Activated CD4-positive, alpha-beta T cell treated with anti-CD3 and anti-CD28 coated beads for 36 hours (primary cell): ENCODE results near the gene C5orf15. TPM values are rescaled to one million over a fixed set of nuclear protein-coding genes. Genes with fewer than 3 reads are reported as not detected.

Source experiments
- ATAC-seq: fragments of 200-7000 bp; cut with Tn5 transposase; one replicate; pipeline ENCODE4 v1.10.0; 2021; ENCODE audit warnings: mild to moderate bottlenecking, moderate library complexity
- CTCF ChIA-PET: fragments of 350-600 bp; sonication (Branson Sonifier 250); formaldehyde crosslinking; loops from one replicate; lab custom pipeline; 2021; ENCODE audit warnings: antibody characterized with exemption; lab: Charles Lee
- POLR2A ChIA-PET: fragments of 350-600 bp; sonication (Branson Sonifier 250); formaldehyde crosslinking; loops from one replicate; lab custom pipeline; 2021; ENCODE audit warnings: antibody characterized with exemption, inconsistent platforms; lab: Charles Lee
- DNase-seq: peaks from one replicate; pipeline ENCODE4 v3.0.0-alpha.2; 2020
- H3K27ac Mint-ChIP-seq: one replicate; pipeline ENCODE4 v1.8.0; 2021; ENCODE audit warnings: mixed read lengths
- H3K27me3 Mint-ChIP-seq: one replicate; pipeline ENCODE4 v1.8.0; 2021; ENCODE audit warnings: mixed read lengths
- H3K36me3 Mint-ChIP-seq: one replicate; pipeline ENCODE4 v1.8.0; 2021; ENCODE audit warnings: low read depth, mixed read lengths
- H3K4me1 Mint-ChIP-seq: one replicate; pipeline ENCODE4 v1.8.0; 2021; ENCODE audit warnings: mixed read lengths
- H3K4me3 Mint-ChIP-seq: one replicate; pipeline ENCODE4 v1.8.0; 2021; ENCODE audit warnings: mild to moderate bottlenecking, moderate library complexity, mixed read lengths
- H3K9me3 Mint-ChIP-seq: one replicate; pipeline ENCODE4 v1.8.0; 2021; ENCODE audit warnings: low read depth, mixed read lengths
- intact Hi-C, 2 experiments: fragments of 100-400 bp; cut with DNase I in 1 of 2; cut with micrococcal nuclease in 1 of 2; formaldehyde crosslinking; loops; one replicate each; pipeline versions ENCODE4 v1.14.2 to v1.15.1; 2022 to 2024; cut with DNase I, micrococcal nuclease
- total RNA-seq, 2 experiments: library from RNA; stranded (reverse); gene quantifications; one replicate each; pipeline ENCODE4 v1.2.3, GENCODE V29; 2021

Gene C5orf15
- total RNA-seq, 2 experiments from 2014 or later: 28.7 to 38.7 TPM

DNA sequence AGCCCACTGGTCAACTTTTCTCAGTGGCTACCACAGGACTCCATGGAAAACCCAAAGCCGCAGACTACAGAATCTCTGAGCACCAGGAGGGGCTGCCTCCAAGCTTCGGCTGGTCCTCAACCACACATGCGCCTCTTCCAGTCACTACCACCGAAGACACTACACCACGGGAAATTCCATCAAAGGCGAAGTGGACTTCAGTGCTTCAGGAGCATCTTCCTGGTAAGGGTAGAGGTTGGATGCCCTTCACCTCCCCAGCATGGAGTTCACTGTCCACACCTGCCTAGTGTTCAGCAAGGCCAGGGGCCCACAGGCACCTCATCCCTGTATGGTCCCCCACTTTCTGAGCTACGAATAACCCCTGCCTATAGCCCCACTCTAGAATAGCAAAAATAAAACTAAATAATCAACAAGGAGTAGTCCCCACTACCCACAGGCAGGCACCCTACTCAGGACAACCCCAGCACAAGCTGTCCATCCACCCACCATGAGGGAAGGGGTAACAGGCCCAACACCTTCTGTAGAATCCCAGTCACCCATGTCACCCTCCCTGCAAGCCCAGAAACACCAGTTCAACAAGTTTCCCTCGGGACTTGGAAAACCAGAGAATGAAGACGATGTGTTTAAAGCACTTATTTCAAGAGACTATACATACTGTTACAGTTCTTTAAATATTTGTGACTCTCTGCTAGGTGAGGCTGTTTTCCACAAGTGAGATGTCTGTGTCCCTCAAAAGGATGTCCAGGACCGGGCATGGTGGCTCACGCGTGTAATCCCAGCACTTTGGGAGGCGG, 33.7 kb upstream of the C5orf15 start:
- no peak for DNase-seq
- ChIA-PET CTCF (interaction anchor here (0.6 to 1.6 kb wide), 2 partner anchors 24 to 145 kb away, joined by 3 to 6 read pairs; no protein-coding TSS in a partner anchor), POLR2A (no interaction called here)
- Mint-ChIP-seq H3K4me1 (peaks cover 59% of the 10 kb centered on the region), H3K9me3 (no peaks in the 10 kb centered on the region), H3K27ac (peak overlapping the region; percentile 70), H3K36me3 (peaks cover 46% of the 10 kb centered on the region), H3K4me3 (peak overlapping the region; percentile 94), H3K27me3 (no peaks in the 10 kb centered on the region)
- no peak for ATAC-seq
- intact Hi-C loops: loop anchor here (5.0 to 10.0 kb wide), 2 partner anchors 523 to 525 kb away; partner anchors contain the start of gene JADE2 (in 2 of the 2)

DNA sequence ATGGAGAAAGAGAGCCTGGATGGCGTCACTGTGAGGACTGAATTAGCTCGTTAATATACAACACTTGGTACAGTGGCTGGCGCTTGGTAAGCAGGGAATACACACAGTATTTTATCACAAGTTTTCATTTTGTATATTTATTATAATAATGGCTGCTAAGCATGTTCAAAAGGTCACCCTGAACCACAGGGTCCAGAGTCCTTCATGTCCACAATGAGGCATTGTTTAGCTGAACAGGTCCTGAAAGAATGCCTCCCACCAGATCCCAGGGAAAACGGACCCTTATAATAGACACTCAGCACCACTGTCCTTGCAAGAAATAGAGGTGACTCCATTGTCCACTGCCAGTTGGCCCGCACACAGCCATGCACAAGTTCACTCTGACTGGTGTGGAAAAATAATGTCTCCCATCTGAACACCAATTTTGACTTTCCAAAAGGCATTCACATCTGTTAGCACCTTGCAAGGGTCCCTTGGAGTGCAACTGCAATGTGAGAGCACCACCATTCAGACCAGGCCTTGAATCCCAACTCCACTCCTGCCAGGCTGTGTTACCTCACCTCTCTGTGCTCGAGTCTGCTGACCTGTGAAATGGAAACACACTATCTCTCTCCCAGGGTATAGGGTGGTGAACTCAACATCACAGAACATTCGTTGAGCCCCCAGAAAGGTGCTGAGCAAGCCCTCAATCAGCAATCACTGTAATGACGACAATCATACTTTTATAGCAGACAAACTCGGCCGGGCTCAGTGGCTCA, 32.5 kb upstream of the C5orf15 start:
- DNase-seq (no peak), ATAC-seq (no peak)
- ChIA-PET POLR2A (no interaction called here), CTCF (interaction anchor here (0.6 to 3.0 kb wide), 5 partner anchors 20 to 1254 kb away, joined by 3 to 21 read pairs (median 3); no protein-coding TSS in a partner anchor)
- Mint-ChIP-seq H3K9me3 (no peaks in the 10 kb centered on the region), H3K4me3 (no peak overlapping the region), H3K36me3 (peaks cover 46% of the 10 kb centered on the region), H3K4me1 (peaks cover 61% of the 10 kb centered on the region), H3K27ac (peak overlapping the region; percentile 19), H3K27me3 (no peaks in the 10 kb centered on the region)
- intact Hi-C loops: loop anchor here (5.0 to 10.0 kb wide), 2 partner anchors 524 to 526 kb away; partner anchors contain the start of gene JADE2 (in 2 of the 2)

DNA sequence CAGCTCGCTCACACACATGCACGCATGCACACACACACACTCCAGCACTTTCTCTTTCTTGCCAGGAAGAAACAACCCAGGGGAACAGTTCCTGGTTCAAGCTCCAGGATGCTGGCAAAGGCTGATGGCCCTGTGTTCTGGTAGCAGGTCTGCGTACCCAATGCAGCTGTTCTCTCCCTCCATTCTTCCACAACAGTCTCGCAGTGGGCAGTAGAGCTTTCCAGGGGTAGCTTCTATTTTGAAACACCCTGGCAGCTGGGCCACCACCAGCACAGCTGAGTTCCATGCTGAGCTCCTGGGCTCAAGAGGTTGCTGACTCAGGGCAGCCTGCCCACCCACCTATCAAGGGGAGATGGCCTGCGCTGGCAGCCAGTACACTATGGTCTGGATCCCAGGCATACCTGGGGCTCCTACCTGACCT, 31.7 kb upstream of the C5orf15 start:
- H3K27me3 Mint-ChIP-seq: no peaks in the 10 kb centered on the region
- intact Hi-C loops: loop anchor here (5.0 to 10.0 kb wide), 2 partner anchors 525 to 527 kb away; partner anchors contain the start of gene JADE2 (in 2 of the 2)
- peaks cover 42% of the 10 kb centered on the region for H3K36me3 Mint-ChIP-seq
- no peak overlapping the region for H3K4me3 Mint-ChIP-seq
- no peaks in the 10 kb centered on the region for H3K9me3 Mint-ChIP-seq
- peak overlapping the region; percentile 25 for H3K27ac Mint-ChIP-seq
- ChIA-PET CTCF (interaction anchor here (0.6 to 3.0 kb wide), 7 partner anchors 20 to 1254 kb away, joined by 3 to 21 read pairs (median 4); no protein-coding TSS in a partner anchor), POLR2A (no interaction called here)
- ATAC-seq: no peak
- DNase-seq: no peak
- H3K4me1 Mint-ChIP-seq: peaks cover 63% of the 10 kb centered on the region

DNA sequence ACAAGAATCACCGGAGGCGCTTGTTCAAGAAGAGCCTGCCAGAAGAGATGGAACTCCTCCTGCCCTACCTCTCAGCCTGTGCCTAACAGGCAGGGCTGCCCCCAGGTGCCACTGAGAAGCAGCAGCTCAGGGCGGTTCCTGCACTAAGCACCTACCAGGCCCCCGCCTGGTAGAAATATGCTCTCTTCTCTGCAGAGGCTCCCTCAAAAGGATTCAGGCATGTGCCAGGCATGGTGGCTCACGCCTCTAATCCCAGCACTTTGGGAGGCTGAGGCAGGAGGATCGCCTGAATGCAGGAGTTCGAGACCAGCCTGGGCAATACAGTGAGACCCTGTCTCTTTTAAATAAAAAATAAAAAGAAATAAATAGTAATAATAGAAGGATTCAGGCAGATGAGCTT, 30.4 kb upstream of the C5orf15 start:
- ChIA-PET POLR2A (interaction anchor here (0.6 to 0.8 kb wide), 2 partner anchors 76 to 154 kb away, joined by 3 read pairs; no protein-coding TSS in a partner anchor), CTCF (interaction anchor here (1.0 to 3.0 kb wide), 4 partner anchors 18 to 41 kb away, joined by 3 to 21 read pairs (median 6); no protein-coding TSS in a partner anchor)
- intact Hi-C loops: no loop called here
- no peaks in the 10 kb centered on the region for H3K9me3 Mint-ChIP-seq
- no peaks in the 10 kb centered on the region for H3K27me3 Mint-ChIP-seq
- peaks cover 42% of the 10 kb centered on the region for H3K36me3 Mint-ChIP-seq
- H3K4me3 Mint-ChIP-seq: no peak overlapping the region
- peak overlapping the region; percentile 44 for H3K27ac Mint-ChIP-seq
- peaks cover 74% of the 10 kb centered on the region for H3K4me1 Mint-ChIP-seq
- DNase-seq: no peak
- ATAC-seq: no peak

DNA sequence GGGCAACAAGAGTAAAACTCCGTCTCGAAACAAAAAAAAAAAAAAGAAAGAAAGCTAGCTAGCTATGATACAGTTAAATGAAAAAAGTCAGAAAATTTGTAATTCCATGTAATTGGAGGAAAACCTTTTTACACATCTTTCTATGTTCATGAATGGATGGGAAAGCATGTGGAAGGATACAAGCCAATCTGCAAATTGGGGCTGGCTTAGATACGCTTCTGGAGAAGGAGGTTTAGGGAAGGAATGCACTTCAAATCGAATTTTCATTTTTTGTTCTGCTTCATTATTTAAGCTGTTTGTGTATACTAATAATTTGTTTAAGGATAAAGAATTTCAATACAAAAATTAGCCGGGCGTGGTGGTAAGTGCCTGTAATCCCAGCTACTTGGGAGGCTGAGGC, 29.6 kb upstream of the C5orf15 start:
- CTCF ChIA-PET: interaction anchor here (0.6 to 3.0 kb wide), 5 partner anchors 11 to 1056 kb away, joined by 3 to 21 read pairs (median 5); no protein-coding TSS in a partner anchor
- intact Hi-C loops: no loop called here
- Mint-ChIP-seq H3K27ac (no peak overlapping the region), H3K36me3 (peaks cover 34% of the 10 kb centered on the region), H3K9me3 (no peaks in the 10 kb centered on the region), H3K4me3 (no peak overlapping the region), H3K27me3 (no peaks in the 10 kb centered on the region), H3K4me1 (peaks cover 76% of the 10 kb centered on the region)
- POLR2A ChIA-PET: interaction anchor here (0.6 to 0.8 kb wide), 2 partner anchors 154 to 155 kb away, joined by 3 to 4 read pairs; no protein-coding TSS in a partner anchor
- ATAC-seq (no peak), DNase-seq (no peak)

DNA sequence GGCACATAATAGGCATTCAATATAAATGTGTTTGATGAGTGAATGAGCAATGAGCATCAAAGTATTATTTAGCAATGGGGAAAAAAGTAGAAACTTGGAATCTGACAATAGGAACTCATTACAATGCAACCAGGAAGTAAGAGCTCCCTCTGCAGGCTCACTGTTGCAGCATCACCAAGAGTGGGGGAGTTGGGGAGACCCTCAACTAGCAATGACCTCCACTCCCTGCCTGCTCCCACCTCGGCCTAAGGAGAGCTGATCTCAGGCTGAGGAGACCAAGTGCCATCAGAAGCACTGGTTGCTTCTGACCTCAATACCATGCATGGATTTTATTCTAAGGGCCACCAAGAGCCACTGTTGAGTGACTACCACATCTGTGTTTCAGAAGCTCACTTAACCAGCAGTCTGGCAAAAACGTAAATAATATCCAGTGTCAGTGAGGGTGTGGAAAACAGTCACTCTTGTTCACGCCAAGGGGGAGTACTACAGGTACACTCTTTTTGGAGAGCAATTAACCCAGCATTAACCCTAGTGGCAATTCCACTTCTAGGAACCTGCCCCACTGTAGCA, 28.3 kb upstream of the C5orf15 start:
- ATAC-seq: no peak
- intact Hi-C loops: no loop called here
- DNase-seq: peak; percentile 29

DNA sequence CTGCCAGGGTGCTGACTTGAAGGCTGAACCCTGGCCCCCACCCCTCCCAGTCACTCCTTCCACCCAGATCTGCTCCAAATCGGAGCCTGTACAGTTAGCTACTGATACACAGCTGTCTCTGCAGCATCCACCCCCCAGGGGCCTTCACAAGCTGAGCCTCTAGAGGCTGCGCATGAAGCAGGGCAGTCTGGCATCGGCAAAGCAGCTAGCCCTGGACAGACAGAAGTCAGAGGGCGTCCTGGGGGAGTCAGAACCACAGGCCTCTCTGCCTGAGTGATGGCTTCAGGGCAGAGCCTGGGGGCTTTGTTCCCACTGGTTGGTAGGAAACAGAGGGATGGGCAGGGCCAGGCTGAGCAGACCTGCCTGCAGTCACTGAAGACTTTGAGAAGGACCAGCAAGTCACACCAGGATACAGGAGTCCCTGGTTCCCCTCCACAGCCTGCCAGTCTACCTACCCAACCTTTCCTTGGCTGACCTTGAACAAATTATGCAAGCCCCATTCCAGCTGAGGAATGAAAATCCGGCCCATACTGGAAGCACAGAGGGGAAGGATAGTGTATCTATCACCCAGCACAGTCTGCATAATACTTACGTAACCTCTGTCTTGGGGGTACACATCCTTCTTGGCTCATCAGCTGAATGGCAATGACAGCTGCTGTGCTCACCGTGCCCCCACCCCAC, 27.6 kb upstream of the C5orf15 start:
- POLR2A ChIA-PET: no interaction called here
- Mint-ChIP-seq H3K4me3 (no peak overlapping the region), H3K27ac (no peak overlapping the region), H3K9me3 (no peaks in the 10 kb centered on the region), H3K36me3 (peaks cover 21% of the 10 kb centered on the region), H3K27me3 (no peaks in the 10 kb centered on the region), H3K4me1 (peaks cover 57% of the 10 kb centered on the region)
- ATAC-seq (no peak), DNase-seq (no peak)
- intact Hi-C loops: no loop called here
- CTCF ChIA-PET: interaction anchor here (0.6 to 2.6 kb wide), 9 partner anchors 9 to 307 kb away, joined by 3 to 11 read pairs (median 4); partner anchors contain the start of gene VDAC1

More for the DNA sequence above, 28.3 kb upstream of the C5orf15 start:
- ChIA-PET CTCF (interaction anchor here (0.6 to 2.6 kb wide), 11 partner anchors 8 to 581 kb away, joined by 3 to 11 read pairs (median 4); partner anchors contain the start of gene VDAC1), POLR2A (no interaction called here)
- no peaks in the 10 kb centered on the region for H3K9me3 Mint-ChIP-seq
- H3K27ac Mint-ChIP-seq: no peak overlapping the region
- peaks cover 21% of the 10 kb centered on the region for H3K36me3 Mint-ChIP-seq
- H3K4me3 Mint-ChIP-seq: no peak overlapping the region
- H3K4me1 Mint-ChIP-seq: peaks cover 63% of the 10 kb centered on the region
- H3K27me3 Mint-ChIP-seq: no peaks in the 10 kb centered on the region

DNA sequence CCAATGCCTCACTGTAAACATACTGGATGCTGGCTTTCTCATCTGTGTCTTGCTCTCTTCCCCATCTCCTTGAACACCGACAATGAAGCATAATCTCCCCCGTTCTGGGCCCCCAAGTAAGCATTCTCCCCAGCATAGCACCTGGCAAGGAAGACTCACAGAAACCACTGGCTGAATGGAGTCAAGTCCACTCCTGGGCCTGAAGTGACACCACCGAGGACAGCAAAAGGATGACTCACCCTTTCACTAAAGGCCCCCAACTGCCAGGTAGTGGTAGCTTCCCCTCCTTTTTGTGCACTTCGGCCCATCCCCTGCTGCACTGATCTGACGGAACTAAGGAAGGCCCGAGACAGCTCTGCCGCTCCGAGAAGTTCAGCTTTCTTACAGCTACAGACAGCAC, 26.9 kb upstream of the C5orf15 start:
- Mint-ChIP-seq H3K27ac (peak overlapping the region; percentile 24), H3K27me3 (no peaks in the 10 kb centered on the region), H3K9me3 (no peaks in the 10 kb centered on the region), H3K4me3 (no peak overlapping the region), H3K4me1 (peaks cover 51% of the 10 kb centered on the region), H3K36me3 (peaks cover 23% of the 10 kb centered on the region)
- ATAC-seq (no peak), DNase-seq (no peak)
- ChIA-PET CTCF (interaction anchor here (2.0 to 2.3 kb wide), 2 partner anchors 32 to 44 kb away, joined by 6 read pairs; no protein-coding TSS in a partner anchor), POLR2A (no interaction called here)
- intact Hi-C loops: no loop called here

DNA sequence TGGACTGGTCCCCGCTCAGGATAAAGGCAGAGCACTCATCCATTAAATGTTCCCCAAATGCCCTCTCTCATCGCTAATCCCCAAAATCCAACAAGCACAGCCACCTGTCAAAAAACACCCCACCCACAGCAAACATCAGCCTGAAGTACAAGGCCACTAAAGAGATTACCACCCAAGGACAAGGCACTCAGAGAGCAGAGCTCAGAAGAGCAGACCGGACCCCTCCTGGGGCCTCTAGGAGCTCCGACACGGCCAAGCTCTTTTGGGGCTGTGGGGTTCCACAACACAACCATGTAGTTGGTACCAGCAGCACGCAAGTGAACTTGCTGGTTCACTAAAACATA, 26.5 kb upstream of the C5orf15 start:
- ChIA-PET POLR2A (no interaction called here), CTCF (interaction anchor here (2.0 to 2.3 kb wide), 2 partner anchors 32 to 45 kb away, joined by 6 read pairs; no protein-coding TSS in a partner anchor)
- intact Hi-C loops: no loop called here
- ATAC-seq: no peak
- Mint-ChIP-seq H3K27ac (peak overlapping the region; percentile 32), H3K4me3 (no peak overlapping the region), H3K36me3 (peaks cover 24% of the 10 kb centered on the region), H3K4me1 (peaks cover 47% of the 10 kb centered on the region), H3K9me3 (no peaks in the 10 kb centered on the region), H3K27me3 (no peaks in the 10 kb centered on the region)
- no peak for DNase-seq

DNA sequence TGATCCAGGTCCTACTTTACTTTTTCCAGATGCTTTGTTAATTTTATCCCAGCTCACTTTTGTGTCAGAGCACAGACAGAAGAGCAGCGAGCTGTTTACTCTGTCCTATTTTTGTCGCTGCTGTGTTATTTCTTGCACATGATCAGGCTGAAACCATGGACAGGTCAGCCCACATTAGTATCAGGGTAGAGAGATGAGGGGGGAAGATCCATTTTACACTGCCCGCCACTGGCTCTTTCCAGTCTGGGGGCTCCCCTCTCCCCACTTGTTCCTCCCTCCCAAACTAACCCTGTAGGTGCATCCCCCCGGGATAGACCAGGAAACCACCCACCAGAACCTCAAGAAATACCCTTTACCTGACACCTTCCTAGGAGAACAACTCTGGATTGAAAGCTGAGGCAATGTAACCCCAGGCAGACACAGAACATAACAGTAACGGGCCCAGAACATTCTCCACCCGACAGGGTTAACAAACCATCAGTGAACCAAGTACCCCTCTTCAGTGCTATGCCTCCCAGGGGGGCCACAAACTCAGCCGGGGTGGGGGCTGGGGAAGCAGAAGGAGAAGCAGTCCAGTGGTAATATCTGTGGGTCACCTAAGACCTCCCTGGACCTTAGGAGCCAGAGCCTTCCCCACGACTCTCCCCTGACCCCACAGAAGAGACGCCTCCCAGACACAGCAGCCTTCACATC, 26.0 kb upstream of the C5orf15 start:
- DNase-seq (no peak), ATAC-seq (no peak)
- Mint-ChIP-seq H3K4me3 (no peak overlapping the region), H3K27ac (peak overlapping the region; percentile 1), H3K36me3 (peaks cover 22% of the 10 kb centered on the region), H3K4me1 (peaks cover 42% of the 10 kb centered on the region), H3K9me3 (no peaks in the 10 kb centered on the region), H3K27me3 (no peaks in the 10 kb centered on the region)
- ChIA-PET POLR2A (no interaction called here), CTCF (interaction anchor here (1.4 to 2.4 kb wide), 3 partner anchors 11 to 45 kb away, joined by 6 to 12 read pairs (median 6); partner anchors contain the start of gene VDAC1)
- intact Hi-C loops: no loop called here
